Keratinocyte (primary cell): Measurements from ENCODE around the gene NDUFC2. TPM values are rescaled to one million over a fixed set of nuclear protein-coding genes. Genes with fewer than 3 reads are reported as not detected.

ENCODE experiments used
- DNase-seq: peaks from one replicate; pipeline ENCODE4 v3.0.0-alpha.2; 2011; ENCODE audit warnings: low read depth, missing footprints, low spot score
- FAIRE-seq: peaks from 2 replicates; lab custom pipeline; 2011; peaks lifted over from hg19 to GRCh38; lab: Jason Lieb, UNC
- H2AFZ ChIP-seq: 2 replicates; pipeline ENCODE4 v1.6.0; 2012; ENCODE audit warnings: low read length, control low read depth, inconsistent platforms; ENCODE audit not compliant: control insufficient read depth
- H3K27ac ChIP-seq: 2 replicates; pipeline ENCODE4 v1.5.1; 2011; ENCODE audit warnings: low read length; ENCODE audit not compliant: control insufficient read depth, insufficient read depth
- H3K27me3 ChIP-seq: 3 replicates; pipeline ENCODE4 v1.6.0; 2011; ENCODE audit warnings: low read length; ENCODE audit not compliant: control insufficient read depth, insufficient read depth; ENCODE audit errors: extremely low read depth
- H3K36me3 ChIP-seq, 2 experiments: 2 replicates in 1 of 2; 3 replicates in 1 of 2; pipeline ENCODE4 v1.5.1; 2011; ENCODE audit warnings: low read length in 2 of 2, mild to moderate bottlenecking in 1 of 2; ENCODE audit not compliant: control insufficient read depth in 2 of 2, insufficient read depth in 2 of 2; ENCODE audit errors: extremely low read depth in 1 of 2
- H3K4me1 ChIP-seq: 3 replicates; pipeline ENCODE4 v1.5.1; 2011; ENCODE audit warnings: low read length; ENCODE audit not compliant: control insufficient read depth, insufficient read depth; ENCODE audit errors: extremely low read depth
- H3K4me2 ChIP-seq: 3 replicates; pipeline ENCODE4 v1.6.0; 2011; ENCODE audit warnings: low read depth, low read length; ENCODE audit not compliant: control insufficient read depth, insufficient read depth; ENCODE audit errors: extremely low read depth
- H3K4me3 ChIP-seq, 3 experiments: fragments of 200-600 bp in 1 of 3; sonication (generic) in 1 of 3; 2 replicates in 2 of 3; 3 replicates in 1 of 3; pipeline ENCODE4 v1.5.1; 2011 to 2016; ENCODE audit warnings: low read length in 3 of 3, mild to moderate bottlenecking in 3 of 3, control low read depth in 2 of 3, inconsistent platforms in 1 of 3, low read depth in 1 of 3, mixed read lengths in 1 of 3, mixed run types in 1 of 3, moderate library complexity in 1 of 3; ENCODE audit not compliant: control insufficient read depth in 2 of 3, insufficient read depth in 2 of 3; ENCODE audit errors: extremely low read depth in 1 of 3
- H3K79me2 ChIP-seq: 2 replicates; pipeline ENCODE4 v1.6.0; 2012; ENCODE audit warnings: low read length; ENCODE audit not compliant: control insufficient read depth, insufficient read depth
- H3K9ac ChIP-seq: 3 replicates; pipeline ENCODE4 v1.6.0; 2011; ENCODE audit warnings: low read length; ENCODE audit not compliant: control insufficient read depth, insufficient read depth; ENCODE audit errors: extremely low read depth
- H3K9me1 ChIP-seq: 3 replicates; pipeline ENCODE4 v1.6.0; 2011; ENCODE audit warnings: low read length; ENCODE audit not compliant: control insufficient read depth, insufficient read depth; ENCODE audit errors: extremely low read depth
- H3K9me3 ChIP-seq: 2 replicates; pipeline ENCODE4 v1.5.1; 2012; ENCODE audit warnings: low read depth, low read length; ENCODE audit not compliant: control insufficient read depth
- H4K20me1 ChIP-seq: 3 replicates; pipeline ENCODE4 v1.6.0; 2011; ENCODE audit warnings: low read length; ENCODE audit not compliant: control insufficient read depth, insufficient read depth; ENCODE audit errors: extremely low read depth
- EZH2 ChIP-seq: IDR thresholded peaks from one replicate; pipeline ENCODE4 v1.6.1; 2012; ENCODE audit warnings: inconsistent platforms, mild to moderate bottlenecking, low read length, moderate library complexity
- dilution Hi-C: fragments of 300-500 bp; cut with MboI; formaldehyde crosslinking; loops from one replicate; pipeline ENCODE4 v1.7.0; 2020; ENCODE audit warnings: low sequenced_read_pairs; ENCODE audit not compliant: extremely low pct_ligation_motif_present
- polyA plus RNA-seq, 5 experiments: library from polyadenylated mRNA; depleted of rRNA in 3 of 5; stranded (reverse) in 3 of 5; stranded (forward) in 1 of 5; unstranded in 1 of 5; fragments of >200 nt; gene quantifications; 1 replicate in 1 of 5; 2 replicates in 3 of 5; 3 replicates in 1 of 5; pipeline versions ENCODE4 v1.2.1 to v1.2.3, GENCODE V29; 2011 to 2012; ENCODE audit warnings: missing spikeins in 2 of 5, low read depth in 1 of 5, low replicate concordance in 1 of 5
- TF ChIP-seq, protein P1 (sequence below), 3 experiments: IDR thresholded peaks in 1 of 3; conservative IDR thresholded peaks in 1 of 3; optimal IDR thresholded peaks in 1 of 3; 2 replicates in 2 of 3; 3 replicates in 1 of 3; pipeline versions ENCODE3 to v1.5.1; 2011; ENCODE audit warnings: low read length in 3 of 3, mild to moderate bottlenecking in 3 of 3, moderate library complexity in 2 of 3, control low read depth in 1 of 3, inconsistent platforms in 1 of 3; ENCODE audit not compliant: insufficient read depth in 2 of 3; ENCODE audit errors: extremely low read depth in 1 of 3

NDUFC2 gene
- polyA plus RNA-seq, 1 donor (not counting 4 experiments of a cell fraction or from before 2014, with no cell fraction given): 150 TPM

DNA sequence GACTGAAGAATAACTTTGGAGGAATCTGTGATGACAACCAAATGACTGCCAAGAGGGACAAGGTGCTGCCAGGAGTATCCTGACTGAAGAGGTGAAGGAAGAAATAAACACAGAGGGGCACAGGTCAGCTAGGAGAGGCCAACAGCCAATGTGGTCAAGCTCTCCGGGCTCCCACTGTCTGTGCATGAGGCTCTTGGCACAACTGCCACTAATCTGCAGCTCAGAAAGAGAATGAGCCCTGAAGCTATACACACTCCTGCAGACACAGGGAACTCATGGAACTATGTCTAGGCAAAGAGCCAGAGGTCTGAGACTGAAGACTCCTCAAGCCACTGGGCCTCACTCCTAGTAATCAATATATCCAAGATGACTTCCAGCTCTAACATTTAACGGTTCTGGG, 9.0 kb downstream of the NDUFC2 start:
- no peaks in the 10 kb centered on the region for H3K9me3 ChIP-seq
- dilution Hi-C loops: no loop called here
- no peak overlapping the region for H2AFZ ChIP-seq
- peaks cover 5% of the 10 kb centered on the region for H4K20me1 ChIP-seq
- no peaks in the 10 kb centered on the region for H3K4me1 ChIP-seq
- no peaks in the 10 kb centered on the region for H3K9me1 ChIP-seq
- DNase-seq (no peak), FAIRE-seq (no peak)
- TF ChIP-seq, protein P1, sequence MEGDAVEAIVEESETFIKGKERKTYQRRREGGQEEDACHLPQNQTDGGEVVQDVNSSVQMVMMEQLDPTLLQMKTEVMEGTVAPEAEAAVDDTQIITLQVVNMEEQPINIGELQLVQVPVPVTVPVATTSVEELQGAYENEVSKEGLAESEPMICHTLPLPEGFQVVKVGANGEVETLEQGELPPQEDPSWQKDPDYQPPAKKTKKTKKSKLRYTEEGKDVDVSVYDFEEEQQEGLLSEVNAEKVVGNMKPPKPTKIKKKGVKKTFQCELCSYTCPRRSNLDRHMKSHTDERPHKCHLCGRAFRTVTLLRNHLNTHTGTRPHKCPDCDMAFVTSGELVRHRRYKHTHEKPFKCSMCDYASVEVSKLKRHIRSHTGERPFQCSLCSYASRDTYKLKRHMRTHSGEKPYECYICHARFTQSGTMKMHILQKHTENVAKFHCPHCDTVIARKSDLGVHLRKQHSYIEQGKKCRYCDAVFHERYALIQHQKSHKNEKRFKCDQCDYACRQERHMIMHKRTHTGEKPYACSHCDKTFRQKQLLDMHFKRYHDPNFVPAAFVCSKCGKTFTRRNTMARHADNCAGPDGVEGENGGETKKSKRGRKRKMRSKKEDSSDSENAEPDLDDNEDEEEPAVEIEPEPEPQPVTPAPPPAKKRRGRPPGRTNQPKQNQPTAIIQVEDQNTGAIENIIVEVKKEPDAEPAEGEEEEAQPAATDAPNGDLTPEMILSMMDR (optimal IDR thresholded peaks at IDR 0.05 in 1 of 3, IDR thresholded peaks at IDR 0.05 in 1 of 3, conservative IDR thresholded peaks at IDR 0.05 in 1 of 3; ENCODE audit: extremely low read depth in 1 of 3, insufficient read depth in 2 of 3, low read length in 3 of 3): no peak
- TF ChIP-seq EZH2: no peak
- H3K27me3 ChIP-seq: no peaks in the 10 kb centered on the region
- H3K36me3 ChIP-seq: peaks cover 10 to 14% of the 10 kb centered on the region in 2 experiments
- H3K4me2 ChIP-seq: no peak overlapping the region
- H3K4me3 ChIP-seq: no peak overlapping the region
- peaks cover 32% of the 10 kb centered on the region for H3K79me2 ChIP-seq
- no peak overlapping the region for H3K9ac ChIP-seq
- H3K27ac ChIP-seq: no peak overlapping the region

DNA sequence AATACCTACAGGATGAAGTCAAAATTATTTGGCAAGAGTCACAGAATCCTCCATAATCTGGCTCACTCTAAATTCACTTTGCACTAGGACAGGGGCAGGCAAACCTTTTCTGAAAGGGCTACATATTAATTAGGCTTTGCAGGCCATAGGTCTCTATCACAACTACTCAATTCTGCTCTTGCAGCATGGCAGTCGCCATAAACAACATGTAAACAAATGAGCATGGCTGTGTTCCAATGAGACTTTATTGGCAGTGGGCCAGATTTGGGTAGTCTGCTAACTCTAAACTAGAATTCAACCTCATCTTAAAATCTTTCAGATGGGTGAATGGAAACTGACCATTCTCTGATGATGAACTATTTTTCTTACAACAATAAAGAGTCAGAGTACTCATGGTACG, 10.2 kb downstream of the NDUFC2 start:
- no peak overlapping the region for H2AFZ ChIP-seq
- H3K27me3 ChIP-seq: no peaks in the 10 kb centered on the region
- dilution Hi-C loops: no loop called here
- TF ChIP-seq, protein P1 (optimal IDR thresholded peaks at IDR 0.05 in 1 of 3, IDR thresholded peaks at IDR 0.05 in 1 of 3, conservative IDR thresholded peaks at IDR 0.05 in 1 of 3; ENCODE audit: extremely low read depth in 1 of 3, insufficient read depth in 2 of 3, low read length in 3 of 3): no peak
- TF ChIP-seq EZH2: no peak
- H4K20me1 ChIP-seq: no peaks in the 10 kb centered on the region
- H3K36me3 ChIP-seq: peaks cover 10 to 12% of the 10 kb centered on the region in 2 experiments
- no peak overlapping the region for H3K27ac ChIP-seq
- H3K4me3 ChIP-seq: no peak overlapping the region
- DNase-seq: no peak
- peaks cover 21% of the 10 kb centered on the region for H3K79me2 ChIP-seq
- no peak overlapping the region for H3K9ac ChIP-seq
- no peaks in the 10 kb centered on the region for H3K9me1 ChIP-seq
- no peak for FAIRE-seq
- no peaks in the 10 kb centered on the region for H3K4me1 ChIP-seq
- no peak overlapping the region for H3K4me2 ChIP-seq
- no peaks in the 10 kb centered on the region for H3K9me3 ChIP-seq
